ENCODE data around the gene PRM1. TPM values are rescaled to one million over a fixed set of nuclear protein-coding genes. Genes with fewer than 3 reads are reported as not detected.
A peak's percentile ranks its signal among the peaks of the same experiment; 100 is the strongest.

Gene PRM1
- total RNA-seq, 1 experiment from 2014 or later: not detected

DNA sequence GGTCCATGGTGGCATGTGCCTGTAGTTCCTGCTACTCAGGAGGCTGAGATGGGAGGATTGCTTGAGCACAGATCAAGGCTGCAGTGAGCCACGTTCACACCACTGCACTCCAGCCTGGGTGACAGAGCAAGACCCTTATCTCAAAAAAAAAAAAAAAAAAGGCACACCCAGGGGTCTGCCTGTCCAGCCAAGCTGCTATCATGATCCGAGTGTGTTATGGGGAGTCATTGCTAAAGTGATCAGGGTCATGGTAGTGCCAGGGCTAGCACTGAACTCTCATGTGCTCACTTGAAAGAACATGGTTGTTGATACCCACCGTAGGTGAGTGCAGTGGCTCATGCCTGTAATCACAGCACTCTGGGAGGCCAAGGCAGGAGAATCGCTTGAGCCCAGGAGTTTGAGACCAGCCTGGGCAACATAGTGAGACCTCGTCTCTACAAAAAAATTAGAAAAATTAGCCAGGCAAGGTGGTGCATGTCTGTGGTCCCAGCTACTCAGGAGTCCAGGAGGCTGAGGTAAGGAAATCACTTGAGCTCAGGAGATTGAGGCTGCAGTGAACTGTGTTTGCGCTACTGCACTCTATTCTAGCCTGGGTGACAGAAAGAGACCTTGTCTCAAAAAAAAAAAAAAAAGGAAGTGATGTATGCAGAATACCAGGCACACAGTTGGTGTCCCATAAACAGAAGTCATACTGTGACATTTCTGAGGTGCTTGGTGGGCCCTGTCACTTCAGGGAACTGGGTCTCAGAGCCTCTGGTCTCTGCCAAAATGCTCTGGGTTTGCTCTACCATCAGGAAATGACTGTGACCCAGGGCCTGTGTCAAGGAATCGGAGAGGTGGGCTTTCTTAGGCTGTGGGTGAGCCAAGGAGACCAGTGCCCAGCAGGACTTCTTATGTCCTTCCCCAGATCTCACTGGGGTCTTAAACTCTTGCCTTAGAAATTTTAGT lies 2.2 kb downstream of the PRM1 start:
- peak overlapping the region in 1 of 3 experiments; percentile 80; a peak in 2 of 7 replicates for H3K27ac Mint-ChIP-seq
- H2BK120ac ChIP-seq (ENCODE audit: low read depth, low read length, poor library complexity, severe bottlenecking): no peak overlapping the region

More for the DNA sequence above, 2.2 kb downstream of the PRM1 start:
- Histone ChIP-seq H3K4ac (ENCODE audit: low read depth, low read length) (no peak overlapping the region), H3K9me3 (ENCODE audit: control insufficient read depth, low read depth, low read length) (no peaks in the 10 kb centered on the region), H3K27me3 (ENCODE audit: insufficient read depth, low read length) (no peaks in the 10 kb centered on the region), H3K4me1 (ENCODE audit: insufficient read depth, low read length) (no peaks in the 10 kb centered on the region; the same call in 1 of the 2 replicates), H2AFZ (ENCODE audit: low read length) (no peak overlapping the region), H2BK20ac (ENCODE audit: low read depth, low read length, poor library complexity, severe bottlenecking) (no peak overlapping the region), H4K20me1 (ENCODE audit: control insufficient read depth, insufficient read depth, insufficient read length) (no peaks in the 10 kb centered on the region), H3K23ac (ENCODE audit: insufficient read length, low read depth, low read length) (no peak overlapping the region), H3K18ac (ENCODE audit: insufficient read length, low read depth, low read length) (no peak overlapping the region), H2BK12ac (ENCODE audit: insufficient read length, low read depth, low read length) (no peak overlapping the region), H3K9ac (ENCODE audit: extremely low read depth, insufficient read length, low read length) (no peak overlapping the region), H4K5ac (ENCODE audit: insufficient read length, low read depth, low read length) (no peak overlapping the region), H3K79me1 (ENCODE audit: insufficient read depth, low read depth, low read length, poor library complexity, severe bottlenecking) (no peaks in the 10 kb centered on the region), H3K27ac (ENCODE audit: insufficient read length, low read depth, low read length) (no peak overlapping the region), H2BK15ac (ENCODE audit: low read depth, low read length) (no peak overlapping the region), H2BK5ac (ENCODE audit: insufficient read length, low read length) (no peak overlapping the region), H3K56ac (ENCODE audit: insufficient read length, low read depth, low read length) (no peak overlapping the region), H2AK5ac (ENCODE audit: insufficient read length, low read length) (no peak overlapping the region), H3T11ph (ENCODE audit: low read length) (no peak overlapping the region), H4K8ac (replicated peaks; ENCODE audit: insufficient read length, low read depth, low read length) (no peak overlapping the region), H4K91ac (ENCODE audit: insufficient read length, low read depth, low read length) (no peak overlapping the region), H3K23me2 (ENCODE audit: insufficient read length, low read depth, low read length, poor library complexity, severe bottlenecking) (no peaks in the 10 kb centered on the region), H3K14ac (ENCODE audit: insufficient read depth, low read length) (no peak overlapping the region), H3K79me2 (ENCODE audit: insufficient read depth, low read length) (no peaks in the 10 kb centered on the region), H3K4me2 (ENCODE audit: insufficient read depth, insufficient read length, low read length) (no peak overlapping the region)
- Mint-ChIP-seq H3K36me3 (ENCODE audit: insufficient read depth in 1 of 3, low read depth in 3 of 3) (no peaks in the 10 kb centered on the region), H3K4me1 (peaks cover 6 to 13% of the 10 kb centered on the region in 2 experiments), H3K4me3 (no peak overlapping the region), H3K27me3 (ENCODE audit: low read depth) (no peaks in the 10 kb centered on the region; the same call in 1 of the 2 replicates), H3K9me3 (peaks cover 0 to 7% of the 10 kb centered on the region in 2 experiments; a peak in 2 of 5 replicates)
- DNase-seq: no peak
- TF ChIP-seq, protein P1, sequence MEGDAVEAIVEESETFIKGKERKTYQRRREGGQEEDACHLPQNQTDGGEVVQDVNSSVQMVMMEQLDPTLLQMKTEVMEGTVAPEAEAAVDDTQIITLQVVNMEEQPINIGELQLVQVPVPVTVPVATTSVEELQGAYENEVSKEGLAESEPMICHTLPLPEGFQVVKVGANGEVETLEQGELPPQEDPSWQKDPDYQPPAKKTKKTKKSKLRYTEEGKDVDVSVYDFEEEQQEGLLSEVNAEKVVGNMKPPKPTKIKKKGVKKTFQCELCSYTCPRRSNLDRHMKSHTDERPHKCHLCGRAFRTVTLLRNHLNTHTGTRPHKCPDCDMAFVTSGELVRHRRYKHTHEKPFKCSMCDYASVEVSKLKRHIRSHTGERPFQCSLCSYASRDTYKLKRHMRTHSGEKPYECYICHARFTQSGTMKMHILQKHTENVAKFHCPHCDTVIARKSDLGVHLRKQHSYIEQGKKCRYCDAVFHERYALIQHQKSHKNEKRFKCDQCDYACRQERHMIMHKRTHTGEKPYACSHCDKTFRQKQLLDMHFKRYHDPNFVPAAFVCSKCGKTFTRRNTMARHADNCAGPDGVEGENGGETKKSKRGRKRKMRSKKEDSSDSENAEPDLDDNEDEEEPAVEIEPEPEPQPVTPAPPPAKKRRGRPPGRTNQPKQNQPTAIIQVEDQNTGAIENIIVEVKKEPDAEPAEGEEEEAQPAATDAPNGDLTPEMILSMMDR (conservative IDR thresholded peaks at IDR 0.05): no peak
- WGBS (ENCODE audit: extremely low coverage, insufficient read length, low lambda C conversion rate): no CpG with 5 or more reads among the region's 7 CpGs

All from H9 (cell line).